Stimulated activated CD8-positive, alpha-beta memory T cell treated with anti-CD3 and anti-CD28 coated beads, Interleukin-7, amount 100 ng/mL, for 48 hours (primary cell): ENCODE measurements around the gene UNC5C.

ENCODE experiments used
- DNase-seq, 2 donors: peaks; one replicate each; pipeline ENCODE4 v3.0.0-alpha.2; 2020; ENCODE audit warnings: low read depth in 1 of 2; ENCODE audit errors: extremely low read depth in 1 of 2

UNC5C gene

DNA sequence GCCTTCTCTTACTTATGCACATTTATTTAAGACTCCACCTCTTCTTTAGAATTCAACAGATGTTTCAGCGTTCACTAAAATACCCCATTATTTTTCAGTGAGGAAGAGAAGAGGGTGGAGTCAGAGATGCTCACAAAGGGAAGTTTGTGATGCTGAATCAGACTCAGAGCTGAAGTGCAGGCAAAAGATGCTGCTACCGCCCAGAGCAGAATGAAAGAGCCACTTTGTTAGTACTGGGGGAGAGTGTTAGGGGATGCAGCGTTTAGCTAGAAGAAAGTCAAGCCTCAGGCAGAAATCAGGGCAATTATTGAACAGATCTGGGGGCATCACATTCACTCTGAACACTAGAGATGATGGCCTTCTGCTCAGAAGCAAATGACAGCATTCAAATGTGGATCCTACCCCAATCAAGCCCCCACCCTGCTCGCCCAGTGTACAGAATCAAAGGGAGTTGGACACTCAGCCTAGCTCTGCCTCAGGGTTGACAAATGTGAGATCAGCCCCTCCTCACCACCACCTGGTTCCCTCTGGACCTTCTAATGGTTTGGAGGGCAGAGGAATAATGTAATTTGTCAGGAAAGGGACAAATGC, 138.3 kb downstream of the UNC5C start:
- no peak for DNase-seq

DNA sequence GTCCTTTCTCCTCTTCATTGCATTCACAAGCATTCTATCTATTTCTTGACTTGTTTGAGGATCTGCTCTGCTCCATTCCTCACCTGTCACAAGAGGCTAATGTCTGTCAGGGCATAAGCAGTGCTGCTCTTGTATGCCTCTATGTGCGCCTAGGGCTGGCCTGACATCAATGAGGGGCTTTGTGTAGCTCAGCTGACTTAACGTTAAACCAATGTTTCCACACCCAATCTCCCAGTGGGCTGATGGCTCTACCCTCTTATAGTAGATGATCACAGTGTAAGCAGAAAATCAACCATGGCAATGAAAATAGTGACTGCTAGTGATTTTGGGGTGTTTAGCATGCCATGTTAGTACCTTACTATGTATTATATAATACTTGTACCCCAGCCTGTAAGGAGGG, 139.0 kb downstream of the UNC5C start:
- DNase-seq, result no peak

DNA sequence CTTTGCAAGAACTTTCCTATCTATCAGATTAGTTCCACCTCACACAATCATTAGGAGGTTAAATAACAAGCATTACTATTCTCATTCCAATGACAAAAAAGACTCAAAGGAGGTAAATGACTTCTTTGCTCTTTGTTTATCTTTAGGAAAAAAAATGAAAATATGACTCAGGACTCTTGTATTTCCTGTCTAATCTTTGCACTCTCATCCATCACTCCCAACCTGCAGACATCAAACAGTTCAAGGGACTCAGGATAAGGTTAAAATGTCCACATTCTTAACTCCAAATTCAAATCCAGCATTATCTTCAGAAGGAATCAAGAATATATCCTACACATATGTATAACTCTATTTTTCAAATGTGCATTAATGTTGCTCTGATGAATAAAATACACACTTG, 139.6 kb downstream of the UNC5C start:
- no peak for DNase-seq

DNA sequence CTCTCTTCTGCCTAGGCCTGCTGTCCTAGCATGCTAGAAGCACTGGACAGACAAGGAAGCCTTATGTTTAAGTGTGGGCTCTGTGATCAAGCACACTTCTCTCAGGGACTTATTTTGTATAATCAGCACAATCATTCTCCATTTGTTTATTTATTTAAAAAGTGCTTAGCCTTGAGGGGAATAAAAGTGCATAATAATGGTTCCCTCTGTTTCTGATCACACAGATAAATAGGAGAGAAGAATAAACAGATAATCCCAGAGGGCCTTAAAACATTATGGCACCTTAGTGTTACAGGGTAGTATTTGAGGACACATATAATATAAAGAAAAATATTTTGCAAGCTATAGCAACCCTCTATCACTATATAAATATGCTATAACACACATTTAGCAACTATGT, 146.5 kb downstream of the UNC5C start:
- no peak for DNase-seq

DNA sequence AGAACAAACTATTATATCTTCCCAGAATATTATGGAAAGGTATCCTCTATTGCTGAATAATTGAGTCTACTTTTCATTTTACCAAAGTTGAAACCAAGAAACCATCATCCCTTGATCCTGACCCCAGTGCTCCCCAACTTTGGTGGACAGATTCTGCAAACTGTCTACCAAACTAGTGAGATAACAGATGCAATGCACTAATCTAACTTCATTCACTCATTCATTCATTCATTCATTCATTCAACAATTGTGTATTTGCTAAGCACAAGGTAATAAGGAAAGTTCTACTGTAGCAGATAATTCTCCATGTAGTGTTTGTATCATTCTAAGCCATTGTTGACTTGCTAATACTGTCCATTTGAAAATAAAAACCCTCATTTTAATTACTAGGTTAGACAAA, 150.6 kb downstream of the UNC5C start:
- DNase-seq, result no peak

DNA sequence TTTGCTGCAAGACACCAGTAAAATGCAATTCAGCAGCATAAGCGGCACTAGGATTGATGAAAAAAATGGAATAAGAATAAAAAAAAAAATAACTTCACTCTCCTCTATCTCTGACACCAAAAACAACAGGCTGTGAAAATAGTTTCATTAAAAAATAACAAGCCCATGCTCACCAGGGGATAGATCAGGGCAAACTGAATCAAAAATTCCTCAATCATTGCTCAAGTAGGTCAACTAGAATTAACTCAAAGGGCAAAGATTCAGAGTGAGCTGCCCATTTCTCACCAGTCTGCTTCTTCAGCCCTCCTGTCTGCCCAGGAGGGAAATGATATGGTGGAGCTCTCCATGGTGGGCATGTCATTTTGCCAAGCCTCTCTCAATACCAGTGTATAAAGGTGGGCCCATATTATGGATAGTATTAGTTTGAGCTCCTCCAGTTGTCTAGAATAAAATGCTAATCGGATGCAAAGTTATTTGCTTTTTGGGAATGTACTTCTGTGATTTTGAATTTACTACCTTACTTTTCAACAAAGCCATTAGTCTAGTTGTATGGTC, 153.9 kb downstream of the UNC5C start:
- no peak for DNase-seq

DNA sequence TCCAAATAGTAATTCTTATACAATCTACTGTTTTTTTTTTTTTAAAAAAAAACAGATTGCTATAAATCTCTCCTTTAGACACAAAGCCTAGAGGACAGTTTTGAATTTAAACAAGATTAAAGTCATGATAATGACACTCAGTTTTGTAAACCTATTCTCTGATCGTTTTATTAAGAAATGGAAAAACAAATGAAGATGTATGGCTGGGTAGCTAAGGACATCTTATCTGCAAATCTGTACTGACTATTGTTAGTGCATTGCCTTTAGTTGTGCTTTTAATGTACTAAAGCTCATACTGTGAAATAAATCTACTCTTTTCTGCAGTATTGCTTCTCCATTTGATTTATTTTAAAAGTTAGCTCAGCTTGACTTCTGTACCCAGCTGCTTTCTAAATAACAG, 155.0 kb downstream of the UNC5C start:
- DNase-seq, result no peak

DNA sequence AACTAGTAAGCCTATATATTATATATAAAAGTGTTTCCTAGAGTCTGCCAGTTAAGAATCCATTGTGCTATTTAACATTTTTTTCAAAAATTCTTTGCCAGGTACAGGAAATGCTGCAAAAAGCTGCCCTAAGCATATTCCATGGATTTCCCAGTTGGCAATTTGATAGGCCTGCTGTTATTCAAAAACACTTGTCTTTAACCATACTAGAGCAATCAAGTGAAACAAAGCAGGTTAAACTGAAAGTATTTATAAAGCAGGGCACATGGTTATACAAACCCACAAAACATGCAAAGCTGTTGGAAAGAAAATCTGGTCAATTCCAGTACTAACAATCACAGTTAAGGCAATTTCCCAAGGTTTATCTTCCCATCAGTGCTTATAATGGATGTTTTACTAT, 159.9 kb downstream of the UNC5C start:
- no peak for DNase-seq

DNA sequence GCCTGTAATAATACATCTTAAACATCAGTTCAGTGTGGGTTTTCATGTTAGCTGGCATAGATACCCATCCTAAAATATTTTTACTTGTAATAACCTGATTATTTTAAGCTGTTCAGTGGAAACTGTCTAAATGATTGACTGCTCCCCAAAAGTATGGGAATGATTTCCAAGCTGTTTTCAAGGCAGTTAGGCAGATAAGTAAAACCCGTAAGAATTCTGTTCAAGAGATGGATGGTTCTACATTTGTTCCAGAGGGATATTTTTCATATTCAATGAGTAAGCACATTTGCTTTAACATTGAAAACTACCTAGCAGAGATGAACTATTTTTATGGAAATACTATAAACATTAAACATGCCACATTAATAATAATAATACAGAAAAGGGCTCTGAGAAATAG, 161.1 kb downstream of the UNC5C start:
- no peak for DNase-seq

DNA sequence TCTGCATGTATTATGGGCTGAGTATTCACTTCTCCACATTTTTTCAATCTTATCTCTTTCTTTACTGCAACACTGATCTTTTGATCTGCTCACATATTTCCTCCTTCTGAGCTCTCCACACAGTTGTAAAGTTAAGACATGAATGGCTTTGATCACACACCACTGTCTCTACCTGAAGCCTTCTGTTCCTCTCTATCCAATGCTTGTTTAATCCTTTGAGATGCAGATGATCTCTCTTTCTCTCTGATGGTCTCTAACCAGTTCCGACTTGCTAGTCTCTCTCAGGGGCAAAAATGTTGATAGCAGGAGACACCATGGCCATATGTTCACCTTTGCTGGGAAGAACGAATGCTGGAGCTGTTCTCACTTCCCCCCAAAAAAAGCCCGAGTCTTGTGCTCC, 162.4 kb downstream of the UNC5C start:
- DNase-seq, result no peak

DNA sequence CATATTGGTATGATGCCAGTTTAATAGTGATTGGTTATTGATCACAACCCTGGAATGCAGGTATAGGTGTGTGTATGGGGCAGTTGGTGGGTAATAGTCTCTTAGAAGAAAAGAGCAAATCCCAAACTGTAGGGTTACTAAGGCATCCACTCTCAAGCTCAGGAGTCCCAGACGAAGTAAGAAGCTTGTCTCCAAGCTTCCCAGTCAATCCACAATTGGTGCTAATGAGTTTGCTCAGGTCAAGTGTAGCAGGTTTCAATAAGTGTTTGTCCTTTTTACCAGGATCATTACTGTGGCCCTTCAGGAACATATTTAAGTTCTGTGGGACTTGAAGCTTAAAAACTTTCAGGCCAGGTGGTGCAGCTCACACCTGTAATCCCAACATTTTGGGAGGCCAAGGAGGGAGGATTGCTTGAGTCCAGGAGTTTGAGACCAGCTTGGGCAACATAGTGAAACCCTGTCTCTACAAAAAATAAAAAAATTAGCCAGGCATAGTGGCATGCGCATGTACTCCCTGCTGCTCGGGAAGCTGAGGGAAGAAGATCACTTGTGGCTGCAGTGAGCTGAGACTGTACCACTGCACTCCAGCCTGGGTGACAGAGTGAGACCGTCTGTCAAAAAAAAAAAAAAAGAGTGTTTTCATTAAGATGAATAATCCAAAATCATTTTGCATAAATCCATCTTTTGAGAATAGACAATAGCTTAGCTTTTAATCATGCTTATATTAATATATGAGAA, 166.8 kb downstream of the UNC5C start:
- DNase-seq, result no peak

DNA sequence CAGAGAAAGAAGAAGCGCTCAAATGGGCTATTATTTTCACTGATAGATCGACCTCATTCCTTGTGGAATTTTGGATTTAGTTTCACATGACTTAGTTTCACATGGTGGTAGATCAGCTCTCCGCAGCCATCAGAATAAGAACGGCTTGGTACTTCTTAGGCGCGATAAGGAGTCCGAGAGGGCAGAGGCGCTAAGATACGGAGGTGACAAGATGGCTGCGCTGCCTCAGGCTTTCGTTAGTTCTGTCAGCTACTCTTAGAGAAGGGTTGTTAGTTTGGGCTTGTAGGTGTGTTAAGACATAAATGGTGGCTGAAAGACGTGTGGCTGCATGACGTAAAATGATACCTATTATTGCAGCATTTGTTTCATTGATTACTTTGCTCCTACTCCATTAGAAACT, 169.1 kb downstream of the UNC5C start:
- DNase-seq, result no peak

DNA sequence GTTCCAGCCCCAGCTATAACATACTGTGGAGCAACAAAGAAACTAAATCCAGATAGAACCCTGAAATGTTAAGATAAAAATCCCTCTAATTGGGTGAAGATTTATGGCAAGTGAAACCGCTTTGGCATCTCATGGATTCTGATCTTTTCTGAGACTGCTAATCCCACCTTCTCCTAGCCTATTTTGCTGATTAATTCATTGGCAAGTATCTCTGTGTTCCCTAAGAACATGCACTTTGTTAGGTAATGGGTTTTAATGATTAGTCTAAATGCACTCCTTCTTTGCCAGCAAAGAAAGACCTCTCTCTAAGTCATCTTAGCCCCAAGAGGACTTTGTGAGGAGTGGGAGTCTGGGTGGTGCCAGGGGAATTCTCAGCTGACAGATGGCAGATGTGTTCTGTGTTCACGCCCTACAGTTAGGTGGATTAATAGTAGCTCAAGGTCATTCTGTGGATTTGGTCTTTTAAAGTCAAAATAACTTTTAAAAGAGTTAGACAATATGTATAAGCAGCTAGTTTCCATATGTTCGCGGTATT, 171.3 kb downstream of the UNC5C start:
- DNase-seq, result no peak

DNA sequence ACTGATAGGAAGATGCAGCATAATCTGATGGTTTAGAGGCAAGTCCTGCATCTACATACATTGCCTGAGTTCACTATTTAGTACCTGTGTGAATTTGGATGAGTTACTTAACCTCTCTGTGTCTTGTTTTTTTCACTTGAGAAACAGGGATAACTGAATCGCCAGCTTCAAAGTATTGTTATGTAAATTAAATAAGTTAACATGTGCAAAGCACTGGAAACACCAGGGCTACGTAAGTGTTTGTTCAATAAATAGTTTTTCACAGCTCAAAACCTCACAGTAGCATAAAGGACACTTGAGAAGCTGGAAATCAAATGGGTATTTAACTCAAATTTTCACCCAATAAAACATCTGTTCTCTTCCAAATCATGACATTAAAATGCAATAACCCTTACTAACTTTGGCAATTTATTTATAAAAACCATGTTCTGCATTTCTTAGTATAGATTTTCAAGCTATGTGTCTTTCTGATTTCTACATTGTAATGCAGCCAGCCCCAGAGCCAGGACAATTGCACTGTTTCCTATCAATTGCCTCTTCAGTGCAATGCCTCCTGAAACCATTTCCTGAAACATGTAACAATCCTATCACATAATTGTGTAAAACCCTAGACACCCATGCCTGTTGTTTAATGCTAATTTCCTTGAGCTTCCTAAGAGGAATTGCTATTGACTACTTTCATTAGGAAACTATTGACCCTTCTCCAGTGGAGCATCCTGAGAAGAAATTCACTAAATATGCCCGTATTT, 177.1 kb downstream of the UNC5C start:
- DNase-seq, result no peak

DNA sequence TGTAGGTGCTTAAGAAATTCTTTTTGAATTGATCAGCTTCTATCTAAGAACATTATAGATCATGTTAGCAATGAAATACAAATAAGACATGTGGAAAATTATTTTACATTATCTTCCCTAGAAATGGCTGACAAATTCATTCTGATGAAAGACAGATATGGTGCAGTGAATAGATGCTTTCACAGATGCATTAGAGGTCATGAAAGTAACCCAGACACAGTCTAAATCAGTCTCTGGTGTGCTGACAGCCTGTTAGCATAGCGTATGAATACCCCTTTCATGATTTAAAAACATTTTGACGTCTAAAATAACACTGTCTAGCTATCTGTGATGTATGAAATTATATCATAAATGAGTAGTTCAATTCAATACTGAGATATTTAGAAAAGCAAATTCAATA, 180.9 kb downstream of the UNC5C start:
- no peak for DNase-seq

DNA sequence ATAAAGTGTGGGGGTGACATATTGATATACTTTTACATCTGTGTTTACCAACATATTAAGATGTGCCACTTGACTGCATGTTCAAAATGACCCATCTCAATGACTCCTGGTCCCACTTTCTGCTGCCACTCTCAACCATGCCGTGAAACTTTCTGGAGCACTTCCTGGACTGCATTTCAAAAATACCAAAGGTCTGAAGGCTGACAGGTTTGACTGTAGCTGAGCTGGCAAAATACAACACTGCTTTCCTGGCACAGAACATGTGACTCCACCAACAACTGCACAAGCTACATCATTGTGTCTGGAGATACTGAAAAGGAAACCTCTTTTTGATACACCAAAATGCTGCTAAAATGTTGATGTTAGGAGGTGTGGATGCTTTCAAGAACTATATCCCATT, 184.8 kb downstream of the UNC5C start:
- no peak for DNase-seq

DNA sequence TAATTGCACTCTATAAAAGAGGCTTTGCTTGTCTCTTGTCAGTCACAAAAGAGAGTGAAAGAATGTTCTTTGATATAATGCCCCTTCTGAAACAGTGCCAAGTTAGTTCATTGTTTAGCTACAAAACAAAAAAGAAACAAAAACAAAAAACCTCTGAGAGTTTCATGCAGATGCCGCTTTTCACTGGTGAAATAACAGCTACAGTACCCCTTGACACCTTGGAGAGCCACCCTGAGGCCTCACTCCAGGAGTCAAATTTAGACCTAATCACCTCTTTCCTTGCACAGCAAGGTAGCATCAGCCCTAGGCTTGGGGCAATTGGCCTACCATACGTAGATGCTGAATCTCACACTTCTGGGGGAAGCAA, 185.2 kb downstream of the UNC5C start:
- no peak for DNase-seq

DNA sequence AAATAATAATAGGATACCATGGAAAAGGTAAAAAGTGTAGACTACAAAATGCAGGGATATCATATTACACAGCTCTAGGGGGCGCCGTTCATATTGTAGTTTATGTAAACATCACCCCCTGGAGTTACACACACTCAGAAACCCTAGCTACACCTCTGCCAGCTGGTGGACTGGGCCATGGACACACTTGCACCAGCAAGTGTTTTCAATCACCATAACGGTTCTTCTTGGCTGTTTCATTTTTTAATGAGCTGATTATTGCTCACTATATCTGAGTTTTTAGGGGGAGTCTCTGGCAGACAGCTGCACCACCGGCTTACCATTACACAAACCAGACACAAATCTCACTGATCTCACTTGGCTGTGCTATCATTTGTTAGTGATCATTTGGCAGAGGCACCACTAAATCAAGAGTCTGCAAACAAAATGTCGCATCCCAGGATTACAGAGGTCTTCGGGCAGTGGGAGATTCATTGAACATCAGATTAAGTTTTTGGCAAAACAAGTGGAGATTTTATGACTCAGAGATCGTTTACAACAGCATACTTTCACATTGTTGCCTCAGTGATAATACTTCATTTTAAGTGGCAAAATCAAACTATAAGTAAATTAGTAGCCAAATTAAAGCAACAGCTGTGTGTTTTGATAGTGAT, 185.7 kb downstream of the UNC5C start:
- no peak for DNase-seq

DNA sequence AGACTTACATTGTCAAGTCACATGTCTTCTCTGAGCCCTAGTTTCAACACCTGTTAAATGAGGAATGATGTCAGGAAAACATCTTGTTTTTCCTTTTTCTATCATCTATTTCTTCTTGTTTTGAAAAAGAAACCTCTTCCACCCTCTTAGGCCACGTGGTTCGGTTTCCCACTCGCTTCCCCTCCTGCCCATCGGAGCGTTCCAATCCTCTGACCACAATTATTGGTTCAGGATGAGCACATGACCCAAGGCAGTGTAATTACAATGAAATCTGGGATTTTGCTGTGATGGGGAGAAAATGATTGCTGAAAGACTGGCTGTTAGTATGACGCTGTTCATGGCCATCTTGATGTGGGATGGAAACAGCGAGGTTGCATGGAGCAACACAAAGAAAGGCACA, 186.7 kb downstream of the UNC5C start:
- no peak for DNase-seq

DNA sequence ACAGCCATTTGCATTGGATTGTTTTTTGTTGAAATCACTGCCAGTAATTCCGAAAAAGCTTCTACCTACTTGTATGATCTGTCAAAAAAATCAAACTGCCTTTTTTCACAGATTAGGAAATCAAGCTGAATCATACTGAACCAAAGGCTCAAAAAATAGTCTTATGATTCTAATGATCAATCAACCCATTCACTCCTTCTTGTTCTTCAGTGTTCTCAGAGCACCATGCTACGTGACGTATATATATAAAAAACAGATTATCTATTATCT, 187.1 kb downstream of the UNC5C start:
- DNase-seq, result no peak

DNA sequence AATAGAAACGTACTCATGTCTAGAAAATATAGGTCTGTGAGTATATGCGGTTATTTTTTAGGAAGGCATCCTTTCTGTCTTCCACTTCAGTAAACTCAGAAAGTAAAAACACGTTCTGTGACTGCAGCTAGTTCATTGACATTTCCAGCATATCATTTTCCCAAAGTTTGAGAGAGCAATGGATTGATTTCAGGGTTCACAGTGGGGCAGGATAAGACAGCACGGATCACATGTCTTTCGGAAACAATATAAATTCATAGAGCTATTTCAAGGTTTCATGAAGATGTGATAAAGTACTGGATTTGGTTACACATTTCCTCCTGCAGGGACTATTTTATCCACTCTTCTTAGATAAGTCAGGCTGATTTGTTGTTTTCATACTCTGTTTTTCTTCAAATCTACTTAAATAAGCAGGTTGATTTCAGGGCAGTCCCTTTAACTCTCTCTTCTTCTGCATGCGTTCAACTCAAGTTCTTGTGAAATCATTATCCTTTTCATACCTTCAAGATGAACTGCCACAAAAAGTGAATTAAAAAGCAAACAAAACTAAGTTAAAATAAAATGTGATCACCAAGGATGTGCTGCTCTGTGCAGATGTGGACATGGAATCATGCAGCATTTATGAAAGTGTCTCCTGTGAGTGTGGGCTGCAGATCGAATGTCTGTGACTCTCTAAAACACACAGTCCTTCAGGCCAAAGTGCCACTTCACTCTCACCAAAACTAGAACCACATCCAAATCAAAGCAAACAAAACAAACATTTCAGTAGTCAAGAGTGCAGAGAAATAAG, 187.7 kb downstream of the UNC5C start:
- no peak for DNase-seq
